Mucosa of descending colon (tissue), 3 donors: ENCODE data around the gene SPRED2. TPM values are rescaled to one million over a fixed set of nuclear protein-coding genes. Genes with fewer than 3 reads are reported as not detected.

Source experiments
- ATAC-seq: fragments of 200-7000 bp; cut with Tn5 transposase; one replicate; pipeline ENCODE4 v1.9.1; 2020; ENCODE audit warnings: mild to moderate bottlenecking, moderate library complexity
- DNase-seq, 3 donors: peaks; one replicate each; pipeline ENCODE4 v3.0.0-alpha.2; 2020
- H3K36me3 ChIP-seq: fragments of 200-600 bp; one replicate; pipeline ENCODE4 v1.8.0; 2021; ENCODE audit warnings: low read depth, mild to moderate bottlenecking
- H3K4me1 ChIP-seq: fragments of 200-600 bp; one replicate; pipeline ENCODE4 v1.8.0; 2021; ENCODE audit warnings: low read depth, mild to moderate bottlenecking
- H3K4me3 ChIP-seq: fragments of 200-600 bp; one replicate; pipeline ENCODE4 v1.8.0; 2021; ENCODE audit warnings: mild to moderate bottlenecking
- H3K9me3 ChIP-seq: fragments of 200-600 bp; one replicate; pipeline ENCODE4 v1.8.0; 2021; ENCODE audit warnings: mild to moderate bottlenecking
- intact Hi-C, 2 donors: fragments of 100-400 bp; cut with DNase I in 1 of 2; cut with micrococcal nuclease in 1 of 2; formaldehyde crosslinking; loops; one replicate each; pipeline versions ENCODE4 v1.11.0 to v1.11.1; 2022; cut with DNase I, micrococcal nuclease
- total RNA-seq, 3 donors: library from RNA; stranded (reverse); fragmentation: NEBNext Ultra II Directional in 2 of 3; extraction: Animal tissue kit (Norgen Biotek cat#: 25700) in 2 of 3; gene quantifications; one replicate each; pipeline versions ENCODE4 v1.2.1 to v1.2.4, GENCODE V29; 2021 to 2023
- TF ChIP-seq, protein P1 (sequence below): fragments of 200-600 bp; IDR thresholded peaks from one replicate; pipeline ENCODE4 v1.8.0; 2022; ENCODE audit warnings: antibody characterized with exemption, mild to moderate bottlenecking
- donor health status: DM: no; HTN: no; CAD: no; lungs with moderate emphysema.
- donor health status: DM: no; HTN: no; CAD: no.
- donor health status: DM: no; HTN: yes; CAD: no.

SPRED2 gene
- total RNA-seq, 3 donors from 2014 or later: 38.1 to 65.0 (median 43.4) TPM

GRCh38 chr2:65390134-65390533 is 42.3 kb downstream of the SPRED2 start:
- TF ChIP-seq, protein P1, sequence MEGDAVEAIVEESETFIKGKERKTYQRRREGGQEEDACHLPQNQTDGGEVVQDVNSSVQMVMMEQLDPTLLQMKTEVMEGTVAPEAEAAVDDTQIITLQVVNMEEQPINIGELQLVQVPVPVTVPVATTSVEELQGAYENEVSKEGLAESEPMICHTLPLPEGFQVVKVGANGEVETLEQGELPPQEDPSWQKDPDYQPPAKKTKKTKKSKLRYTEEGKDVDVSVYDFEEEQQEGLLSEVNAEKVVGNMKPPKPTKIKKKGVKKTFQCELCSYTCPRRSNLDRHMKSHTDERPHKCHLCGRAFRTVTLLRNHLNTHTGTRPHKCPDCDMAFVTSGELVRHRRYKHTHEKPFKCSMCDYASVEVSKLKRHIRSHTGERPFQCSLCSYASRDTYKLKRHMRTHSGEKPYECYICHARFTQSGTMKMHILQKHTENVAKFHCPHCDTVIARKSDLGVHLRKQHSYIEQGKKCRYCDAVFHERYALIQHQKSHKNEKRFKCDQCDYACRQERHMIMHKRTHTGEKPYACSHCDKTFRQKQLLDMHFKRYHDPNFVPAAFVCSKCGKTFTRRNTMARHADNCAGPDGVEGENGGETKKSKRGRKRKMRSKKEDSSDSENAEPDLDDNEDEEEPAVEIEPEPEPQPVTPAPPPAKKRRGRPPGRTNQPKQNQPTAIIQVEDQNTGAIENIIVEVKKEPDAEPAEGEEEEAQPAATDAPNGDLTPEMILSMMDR: no peak
- peak; percentile 91 for ATAC-seq
- H3K4me1 ChIP-seq: peaks cover 9% of the 10 kb centered on the region

DNA sequence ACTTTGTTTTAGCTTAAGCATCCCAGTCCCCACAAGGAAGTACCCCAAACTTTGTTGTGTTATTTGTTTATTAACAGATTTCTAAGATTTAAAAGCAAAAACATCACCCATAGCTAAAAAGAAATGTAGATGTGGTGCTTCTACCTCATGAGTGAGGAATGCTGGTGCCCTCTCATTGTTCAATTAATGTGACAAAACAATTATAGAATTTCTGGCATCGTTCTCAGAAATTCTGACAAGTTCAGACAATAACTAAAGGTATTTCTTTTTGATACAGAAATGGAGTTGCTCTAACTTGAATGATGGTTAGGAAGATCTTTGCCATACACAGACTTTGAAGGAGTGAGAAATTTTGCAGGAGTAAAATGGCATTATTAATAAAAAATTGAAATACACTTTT is 42.9 kb downstream of the SPRED2 start:
- Histone ChIP-seq H3K4me1 (peaks cover 9% of the 10 kb centered on the region), H3K36me3 (no peaks in the 10 kb centered on the region), H3K4me3 (no peak overlapping the region), H3K9me3 (no peaks in the 10 kb centered on the region)
- ATAC-seq (no peak), DNase-seq (no peak)
- TF ChIP-seq, protein P1: no peak
- intact Hi-C loops: loop anchor here in 1 of 2 donors (10.0 kb wide), 1 partner anchor 45 kb away; the partner anchor contains the start of gene SPRED2

More at GRCh38 chr2:65390134-65390533, 42.3 kb downstream of the SPRED2 start:
- no peaks in the 10 kb centered on the region for H3K9me3 ChIP-seq
- DNase-seq: peak; percentile 70 to 77 (median 71)
- intact Hi-C loops: no loop called here
- no peaks in the 10 kb centered on the region for H3K36me3 ChIP-seq
- H3K4me3 ChIP-seq: no peak overlapping the region

- H3K4me1 ChIP-seq: peaks cover 15% of the 10 kb centered on the region
- intact Hi-C loops: loop anchor here in 1 of 2 donors (10.0 kb wide), 1 partner anchor 46 kb away; the partner anchor contains the start of gene SPRED2
- TF ChIP-seq, protein P1: no peak
Observed at GRCh38 chr2:65388596-65389390, 43.6 kb downstream of the SPRED2 start.

GRCh38 chr2:65388051-65388531 is 44.3 kb downstream of the SPRED2 start:
- ATAC-seq (no peak), DNase-seq (no peak)
- H3K4me1 ChIP-seq: peaks cover 21% of the 10 kb centered on the region
- H3K36me3 ChIP-seq: no peaks in the 10 kb centered on the region
- intact Hi-C loops: loop anchor here in 1 of 2 donors (10.0 kb wide), 1 partner anchor 47 kb away; the partner anchor contains the start of gene SPRED2
- H3K9me3 ChIP-seq: no peaks in the 10 kb centered on the region
- TF ChIP-seq, protein P1: no peak
- no peak overlapping the region for H3K4me3 ChIP-seq

More at GRCh38 chr2:65388596-65389390, 43.6 kb downstream of the SPRED2 start:
- Histone ChIP-seq H3K36me3 (no peaks in the 10 kb centered on the region), H3K4me3 (no peak overlapping the region), H3K9me3 (no peaks in the 10 kb centered on the region)
- ATAC-seq: no peak
- no peak for DNase-seq

- H3K9me3 ChIP-seq: no peaks in the 10 kb centered on the region
- H3K4me1 ChIP-seq: peaks cover 32% of the 10 kb centered on the region
- DNase-seq: no peak
- no peak overlapping the region for H3K4me3 ChIP-seq
- intact Hi-C loops: loop anchor here in 1 of 2 donors (10.0 kb wide), 1 partner anchor 48 kb away; the partner anchor contains the start of gene SPRED2
- H3K36me3 ChIP-seq: no peaks in the 10 kb centered on the region
- ATAC-seq: no peak
- TF ChIP-seq, protein P1: no peak
Observed at GRCh38 chr2:65386989-65387388, 45.4 kb downstream of the SPRED2 start.
